HEK293 (cell line): Measurements from ENCODE around the gene CXXC5.

Source experiments
- ZBTB8A ChIP-seq: fragments of 450-650 bp; formaldehyde crosslinking; IDR thresholded peaks from 2 replicates; pipeline ENCODE4 v1.5.1; 2016; ENCODE audit warnings: missing biosample characterization, missing genetic modification characterization
- ZNF146 ChIP-seq: fragments of 450-650 bp; formaldehyde crosslinking; IDR thresholded peaks from 2 replicates; pipeline ENCODE4 v1.5.1; 2016; ENCODE audit warnings: missing biosample characterization, missing genetic modification characterization

DNA sequence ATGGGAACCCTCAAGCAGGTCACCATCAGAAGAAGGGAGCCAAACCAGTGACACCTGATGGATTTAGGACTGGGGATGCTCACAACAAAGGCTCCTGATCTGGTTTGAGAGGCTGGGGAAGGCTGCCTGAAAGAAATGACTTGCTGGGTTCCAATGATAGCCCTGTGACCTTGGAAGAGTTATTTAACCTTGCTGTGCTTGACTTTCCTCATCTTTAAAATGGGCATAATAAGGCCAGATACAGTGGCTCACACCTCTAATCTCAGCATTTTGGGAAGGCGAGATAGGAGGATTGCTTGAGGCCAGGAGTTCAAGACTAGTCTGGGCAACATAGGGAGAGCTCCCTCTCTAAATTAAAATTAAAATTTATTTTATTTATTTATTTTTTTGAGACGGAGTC, 83.9 kb downstream of the CXXC5 start:
- no peak for TF ChIP-seq ZBTB8A (tag by site-specific recombination)
- no peak for TF ChIP-seq ZNF146 (tag by site-specific recombination)
